PC-9 (cell line): Measurements from ENCODE around the gene EID1. TPM values are rescaled to one million over a fixed set of nuclear protein-coding genes. Genes with fewer than 3 reads are reported as not detected.

ENCODE experiments used
- BruUV-seq: library from RNA; stranded (reverse); fragments of 400-500 nt; replicated peaks from 2 replicates; lab custom pipeline; 2021; lab: Mats Ljungman, UMichigan
- CTCF ChIA-PET: fragments of 300-600 bp; sonication (Branson Sonifier 250); formaldehyde crosslinking; loops from one replicate; lab custom pipeline; 2022; ENCODE audit warnings: antibody characterized with exemption; lab: Charles Lee
- POLR2A ChIA-PET: fragments of 300-600 bp; sonication (Branson Sonifier 250); formaldehyde crosslinking; loops from one replicate; lab custom pipeline; 2022; ENCODE audit warnings: antibody characterized with exemption; ENCODE audit not compliant: unreplicated experiment; lab: Charles Lee
- DNase-seq, 2 experiments: peaks; one replicate each; pipeline versions ENCODE4 v3.0.0 to v3.0.0-alpha.2; 2015 to 2022; ENCODE audit warnings: mixed read lengths in 1 of 2
- H2AFZ ChIP-seq: fragments of 200-600 bp; sonication (generic); 2 replicates; pipeline ENCODE4 v1.8.1; 2017; ENCODE audit warnings: antibody characterized with exemption
- H3F3A ChIP-seq: fragments of 200-600 bp; sonication (generic); 2 replicates; pipeline ENCODE4 v1.8.1; 2017; ENCODE audit warnings: antibody characterized with exemption, mild to moderate bottlenecking, low read depth; ENCODE audit not compliant: insufficient read depth
- H3K27ac ChIP-seq: fragments of 200-600 bp; sonication (generic); 2 replicates; pipeline ENCODE4 v1.6.1; 2016; ENCODE audit warnings: mixed run types
- H3K27me3 ChIP-seq: fragments of 200-600 bp; sonication (generic); 2 replicates; pipeline ENCODE4 v1.6.1; 2016; ENCODE audit warnings: low read depth, mixed run types; ENCODE audit not compliant: insufficient read depth
- H3K36me3 ChIP-seq: fragments of 200-600 bp; sonication (generic); 2 replicates; pipeline ENCODE4 v1.6.1; 2016; ENCODE audit warnings: low read depth, mixed run types
- H3K4me1 ChIP-seq: fragments of 200-600 bp; sonication (generic); replicated peaks from 2 replicates; pipeline ENCODE4 v1.6.1; 2016; ENCODE audit warnings: mixed run types; ENCODE audit not compliant: insufficient read depth
- H3K4me2 ChIP-seq: fragments of 200-600 bp; sonication (generic); 2 replicates; pipeline ENCODE4 v1.6.1; 2017; ENCODE audit warnings: mixed run types
- H3K4me3 ChIP-seq: fragments of 200-600 bp; sonication (generic); 2 replicates; pipeline ENCODE4 v1.6.1; 2016; ENCODE audit warnings: mixed run types
- H3K79me2 ChIP-seq: fragments of 200-600 bp; sonication (generic); 2 replicates; pipeline ENCODE4 v1.6.1; 2017; ENCODE audit warnings: low read depth, mixed run types
- H3K9me2 ChIP-seq: fragments of 200-600 bp; sonication (generic); 2 replicates; pipeline ENCODE4 v1.8.1; 2017; ENCODE audit warnings: mild to moderate bottlenecking; ENCODE audit not compliant: insufficient read depth
- H3K9me3 ChIP-seq: fragments of 200-600 bp; sonication (generic); 2 replicates; pipeline ENCODE4 v1.8.1; 2016; ENCODE audit warnings: low read depth; ENCODE audit not compliant: insufficient read depth
- H4K20me1 ChIP-seq: fragments of 200-600 bp; sonication (generic); 2 replicates; pipeline ENCODE4 v1.8.1; 2017; ENCODE audit not compliant: insufficient read depth
- EZH2 ChIP-seq: fragments of 200-600 bp; sonication (generic); IDR thresholded peaks from 2 replicates; pipeline ENCODE4 v1.8.0; 2017; ENCODE audit warnings: antibody characterized with exemption, low read depth
- intact Hi-C: fragments of 100-400 bp; cut with micrococcal nuclease; formaldehyde crosslinking; loops from one replicate; pipeline ENCODE4 v1.10.0; 2022; ENCODE audit not compliant: unreplicated experiment
- total RNA-seq: library from RNA; stranded (reverse); gene quantifications from 2 replicates; pipeline ENCODE4 v1.2.3, GENCODE V29; 2021
- TF ChIP-seq, protein P1 (sequence below): fragments of 200-600 bp; sonication (generic); conservative IDR thresholded peaks from 2 replicates; pipeline ENCODE4 v1.6.1; 2017; ENCODE audit warnings: mixed run types, antibody characterized with exemption, mild to moderate bottlenecking, moderate library complexity

EID1 gene
- total RNA-seq, 1 experiment from 2014 or later: 73.9 TPM

DNA sequence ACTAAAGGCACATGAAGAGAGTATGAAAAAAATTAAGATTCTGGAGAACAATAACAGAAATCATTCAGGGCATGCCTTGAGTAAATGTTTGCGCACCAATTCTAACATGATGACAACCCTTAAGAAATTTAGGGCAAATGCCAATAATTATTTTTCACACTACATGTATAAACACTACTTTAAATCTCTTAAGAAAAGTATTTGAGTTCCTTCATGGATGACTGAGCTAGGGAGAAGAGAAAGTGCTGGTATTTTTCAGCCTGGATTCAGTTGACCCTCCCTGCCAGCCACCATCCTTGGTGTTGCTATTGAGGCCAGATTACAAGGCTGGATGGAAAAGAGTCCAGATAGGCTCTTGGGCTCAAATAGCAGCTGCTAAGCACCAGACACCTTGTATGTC is 8.0 kb upstream of the EID1 start:
- peaks cover 39% of the 10 kb centered on the region for H3K4me1 ChIP-seq
- no peaks in the 10 kb centered on the region for H3K36me3 ChIP-seq
- 0 out of 2 replicates have a peak, but pooled peaks cover 7% of the 10 kb centered on the region for H3F3A ChIP-seq
- DNase-seq: no peak
- intact Hi-C loops: no loop called here
- ChIA-PET POLR2A (no interaction called here), CTCF (interaction anchor here (0.7 kb wide), 1 partner anchor 244 kb away, joined by 5 read pairs; no protein-coding TSS in a partner anchor)
- H3K4me2 ChIP-seq: peak overlapping the region; percentile 13; the same call in 1 of the 2 replicates
- no peaks in the 10 kb centered on the region for H4K20me1 ChIP-seq
- 0 out of 2 replicates have a peak overlapping the region, but pooled peaks have one; percentile 6 for H3K27ac ChIP-seq
- H3K27me3 ChIP-seq: no peaks in the 10 kb centered on the region
- no peak overlapping the region for H3K4me3 ChIP-seq
- TF ChIP-seq, protein P1, sequence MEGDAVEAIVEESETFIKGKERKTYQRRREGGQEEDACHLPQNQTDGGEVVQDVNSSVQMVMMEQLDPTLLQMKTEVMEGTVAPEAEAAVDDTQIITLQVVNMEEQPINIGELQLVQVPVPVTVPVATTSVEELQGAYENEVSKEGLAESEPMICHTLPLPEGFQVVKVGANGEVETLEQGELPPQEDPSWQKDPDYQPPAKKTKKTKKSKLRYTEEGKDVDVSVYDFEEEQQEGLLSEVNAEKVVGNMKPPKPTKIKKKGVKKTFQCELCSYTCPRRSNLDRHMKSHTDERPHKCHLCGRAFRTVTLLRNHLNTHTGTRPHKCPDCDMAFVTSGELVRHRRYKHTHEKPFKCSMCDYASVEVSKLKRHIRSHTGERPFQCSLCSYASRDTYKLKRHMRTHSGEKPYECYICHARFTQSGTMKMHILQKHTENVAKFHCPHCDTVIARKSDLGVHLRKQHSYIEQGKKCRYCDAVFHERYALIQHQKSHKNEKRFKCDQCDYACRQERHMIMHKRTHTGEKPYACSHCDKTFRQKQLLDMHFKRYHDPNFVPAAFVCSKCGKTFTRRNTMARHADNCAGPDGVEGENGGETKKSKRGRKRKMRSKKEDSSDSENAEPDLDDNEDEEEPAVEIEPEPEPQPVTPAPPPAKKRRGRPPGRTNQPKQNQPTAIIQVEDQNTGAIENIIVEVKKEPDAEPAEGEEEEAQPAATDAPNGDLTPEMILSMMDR: no peak
- TF ChIP-seq EZH2: no peak
- BruUV-seq: no TSS peak
- H2AFZ ChIP-seq: no peak overlapping the region
- no peaks in the 10 kb centered on the region for H3K9me2 ChIP-seq
- no peaks in the 10 kb centered on the region for H3K79me2 ChIP-seq
- no peaks in the 10 kb centered on the region for H3K9me3 ChIP-seq

GRCh38 chr15:48871542-48871941 is 6.4 kb upstream of the EID1 start:
- Histone ChIP-seq H3K4me2 (no peak overlapping the region), H3K36me3 (no peaks in the 10 kb centered on the region), H3K9me3 (no peaks in the 10 kb centered on the region), H3K4me3 (no peak overlapping the region), H3K79me2 (no peaks in the 10 kb centered on the region), H3K27ac (no peak overlapping the region), H3F3A (0 out of 2 replicates have a peak, but pooled peaks cover 7% of the 10 kb centered on the region), H4K20me1 (no peaks in the 10 kb centered on the region), H2AFZ (no peak overlapping the region), H3K9me2 (no peaks in the 10 kb centered on the region), H3K27me3 (no peaks in the 10 kb centered on the region), H3K4me1 (peaks cover 39% of the 10 kb centered on the region)
- TF ChIP-seq, protein P1: no peak
- no peak for TF ChIP-seq EZH2
- ChIA-PET CTCF (no interaction called here), POLR2A (no interaction called here)
- BruUV-seq: no TSS peak
- intact Hi-C loops: no loop called here
- DNase-seq: peak in 1 of 2 experiments; percentile 33

DNA sequence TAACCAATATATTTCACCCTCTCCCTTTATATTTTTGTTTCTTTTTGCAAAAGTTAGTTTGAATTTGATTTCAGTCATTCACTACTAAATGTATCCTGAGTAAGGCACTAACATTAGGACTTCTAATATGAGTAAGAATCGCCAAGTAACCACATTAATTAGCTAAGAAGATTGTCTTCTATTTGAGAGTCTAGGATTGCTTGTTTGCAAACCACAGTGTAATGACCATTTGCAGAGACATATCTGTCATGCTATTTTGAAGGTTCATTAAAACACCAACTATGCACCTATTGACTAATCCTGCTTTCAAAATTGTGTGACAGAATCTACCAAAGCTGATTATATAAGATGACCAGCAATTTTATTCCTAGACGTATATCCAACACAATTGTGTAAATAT is 5.3 kb upstream of the EID1 start:
- H3K36me3 ChIP-seq: no peaks in the 10 kb centered on the region
- H3K27me3 ChIP-seq: no peaks in the 10 kb centered on the region
- no peak overlapping the region for H3K4me3 ChIP-seq
- ChIA-PET CTCF (no interaction called here), POLR2A (no interaction called here)
- peaks cover 38% of the 10 kb centered on the region for H3K4me1 ChIP-seq
- intact Hi-C loops: no loop called here
- H2AFZ ChIP-seq: no peak overlapping the region
- TF ChIP-seq EZH2: no peak
- TF ChIP-seq, protein P1: no peak
- no peaks in the 10 kb centered on the region for H4K20me1 ChIP-seq
- H3K79me2 ChIP-seq: no peaks in the 10 kb centered on the region
- no peak for DNase-seq
- 0 out of 2 replicates have a peak, but pooled peaks cover 7% of the 10 kb centered on the region for H3F3A ChIP-seq
- no TSS peak for BruUV-seq
- no peak overlapping the region for H3K27ac ChIP-seq
- no peaks in the 10 kb centered on the region for H3K9me3 ChIP-seq
- H3K4me2 ChIP-seq: no peak overlapping the region
- no peaks in the 10 kb centered on the region for H3K9me2 ChIP-seq
